GM18499 (cell line): ENCODE measurements around the gene PIP4K2A.

Experiments used
- ATAC-seq: cut with Tn5 transposase; IDR thresholded peaks from one replicate; pipeline ENCODE4 v1.9.1; 2021; ENCODE audit warnings: moderate number of reproducible peaks; ENCODE audit not compliant: insufficient read depth, unreplicated experiment

The PIP4K2A gene

GRCh38 chr10:22609251-22609650 is 105.1 kb downstream of the PIP4K2A start:
- no peak for ATAC-seq

- ATAC-seq = no peak
These were observed 107.1 kb downstream of the PIP4K2A start for GRCh38 chr10:22607261-22607660.

- ATAC-seq = peak; percentile 90
These were observed 108.2 kb downstream of the PIP4K2A start for GRCh38 chr10:22606164-22606614.

GRCh38 chr10:22605168-22605567 is 109.2 kb downstream of the PIP4K2A start:
- ATAC-seq = no peak

- ATAC-seq = no peak
These were observed 109.8 kb downstream of the PIP4K2A start for GRCh38 chr10:22604344-22605126.

GRCh38 chr10:22603581-22603980 is 110.8 kb downstream of the PIP4K2A start:
- ATAC-seq = no peak

GRCh38 chr10:22601618-22602017 is 112.8 kb downstream of the PIP4K2A start:
- no peak for ATAC-seq

GRCh38 chr10:22599636-22600228 is 114.6 kb downstream of the PIP4K2A start:
- no peak for ATAC-seq

- ATAC-seq = no peak
These were observed 115.3 kb downstream of the PIP4K2A start for GRCh38 chr10:22599048-22599561.

GRCh38 chr10:22598478-22598877 is 115.9 kb downstream of the PIP4K2A start:
- ATAC-seq = no peak

- ATAC-seq = peak; percentile 70
These were observed 117.2 kb downstream of the PIP4K2A start for GRCh38 chr10:22597138-22597537.

GRCh38 chr10:22593636-22594198 is 120.7 kb downstream of the PIP4K2A start:
- ATAC-seq = no peak

GRCh38 chr10:22593026-22593425 is 121.4 kb downstream of the PIP4K2A start:
- no peak for ATAC-seq

GRCh38 chr10:22589851-22590514 is 124.4 kb downstream of the PIP4K2A start:
- ATAC-seq = no peak

GRCh38 chr10:22588462-22588861 is 125.9 kb downstream of the PIP4K2A start:
- ATAC-seq = no peak

GRCh38 chr10:22583683-22584082 is 130.7 kb downstream of the PIP4K2A start:
- ATAC-seq = no peak

GRCh38 chr10:22581461-22581860 is 132.9 kb downstream of the PIP4K2A start:
- no peak for ATAC-seq

- no peak for ATAC-seq
These were observed 133.7 kb downstream of the PIP4K2A start for GRCh38 chr10:22580711-22581110.

GRCh38 chr10:22579826-22580225 is 134.6 kb downstream of the PIP4K2A start:
- ATAC-seq = no peak

- no peak for ATAC-seq
These were observed 140.4 kb downstream of the PIP4K2A start for GRCh38 chr10:22573820-22574569.
